K562 (cell line): Measurements from ENCODE around the gene SPON2. TPM values are rescaled to one million over a fixed set of nuclear protein-coding genes. Genes with fewer than 3 reads are reported as not detected.

Experiments used
- ATAC-seq: fragments of 200-7000 bp; cut with Tn5 transposase; 3 replicates; pipeline ENCODE4 v1.9.1; 2020; ENCODE audit warnings: moderate library complexity
- BruUV-seq: library from RNA; stranded (reverse); fragments of 400-500 nt; replicated peaks from 2 replicates; lab custom pipeline; 2021; lab: Mats Ljungman, UMichigan
- CTCF ChIA-PET: fragments of 300-600 bp; formaldehyde crosslinking; extraction: SDS; loops from one replicate; lab custom pipeline; 2021; ENCODE audit warnings: low intra/inter-chr PET ratio; lab: Yijun Ruan, JAX
- POLR2A ChIA-PET: fragments of 300-600, 350-650 bp; sonication (Branson Sonifier 250); formaldehyde crosslinking; extraction: SDS; loops from one replicate; lab custom pipeline; 2021; ENCODE audit warnings: antibody characterized with exemption, inconsistent platforms; lab: Yijun Ruan, JAX
- DNase-seq, 4 experiments: peaks; one replicate each; pipeline versions ENCODE4 v3.0.0 to v3.0.0-alpha.2; 2011 to 2018; ENCODE audit warnings: low spot score in 3 of 4, mixed read lengths in 3 of 4; ENCODE audit errors: extremely low read depth in 1 of 4
- FAIRE-seq: peaks from 2 replicates; lab custom pipeline; 2011; peaks lifted over from hg19 to GRCh38; lab: Jason Lieb, UNC
- H2AFZ ChIP-seq: 2 replicates; pipeline ENCODE4 v1.6.0; 2011; ENCODE audit warnings: low read depth, low read length, control low read depth, inconsistent platforms
- H3K27ac ChIP-seq: fragments of 200-600 bp; 3 replicates; pipeline ENCODE4 v1.8.0; 2011; ENCODE audit warnings: low read depth, mild to moderate bottlenecking, control low read depth, inconsistent platforms, low read length, moderate library complexity, mixed read lengths; ENCODE audit errors: extremely low read depth
- H3K27me3 ChIP-seq, 2 experiments: fragments of 300-600 bp in 1 of 2; 2 replicates in 1 of 2; 3 replicates in 1 of 2; pipeline versions ENCODE4 v1.6.0 to v1.8.0; 2011; ENCODE audit warnings: inconsistent platforms in 2 of 2, low read length in 2 of 2, mild to moderate bottlenecking in 1 of 2, mixed read lengths in 1 of 2, moderate library complexity in 1 of 2; ENCODE audit not compliant: control insufficient read depth in 2 of 2, insufficient read depth in 2 of 2
- H3K36me3 ChIP-seq: fragments of 300-600 bp; 3 replicates; pipeline ENCODE4 v1.8.0; 2011; ENCODE audit warnings: mild to moderate bottlenecking, low read length, inconsistent platforms; ENCODE audit not compliant: control insufficient read depth, insufficient read depth
- H3K4me1 ChIP-seq, 2 experiments: fragments of 200-600 bp in 1 of 2; replicated peaks in 1 of 2; 2 replicates in 1 of 2; 3 replicates in 1 of 2; pipeline versions ENCODE4 v1.5.1 to v1.8.0; 2011; ENCODE audit warnings: inconsistent platforms in 2 of 2, low read length in 2 of 2, mild to moderate bottlenecking in 1 of 2, mixed read lengths in 1 of 2, moderate library complexity in 1 of 2; ENCODE audit not compliant: control insufficient read depth in 2 of 2, insufficient read depth in 2 of 2
- H3K4me2 ChIP-seq: 2 replicates; pipeline ENCODE4 v1.6.1; 2011; ENCODE audit warnings: low read length, control low read depth, inconsistent platforms, mixed read lengths; ENCODE audit not compliant: insufficient read depth
- H3K4me3 ChIP-seq: fragments of 200-600 bp; sonication (generic), shearing (Covaris generic); 2 replicates; pipeline ENCODE4 v1.5.1; 2016; ENCODE audit warnings: control low read depth, inconsistent platforms
- H3K79me2 ChIP-seq: fragments of 200-600 bp; 3 replicates; pipeline ENCODE4 v1.8.0; 2011; ENCODE audit warnings: low read length, inconsistent platforms; ENCODE audit not compliant: control insufficient read depth, insufficient read depth
- H3K9ac ChIP-seq, 2 experiments: 2 replicates each; pipeline versions ENCODE4 v1.6.0 to v1.6.1; 2011; ENCODE audit warnings: low read depth in 2 of 2, low read length in 2 of 2, control low read depth in 1 of 2, inconsistent platforms in 1 of 2, mild to moderate bottlenecking in 1 of 2, mixed read lengths in 1 of 2; ENCODE audit not compliant: insufficient read depth in 1 of 2
- H3K9me1 ChIP-seq: one replicate; pipeline ENCODE4 v1.6.0; 2011; ENCODE audit warnings: inconsistent platforms, mild to moderate bottlenecking, low read length, moderate library complexity; ENCODE audit not compliant: control insufficient read depth, insufficient read depth
- H3K9me3 ChIP-seq: replicated peaks from 2 replicates; pipeline ENCODE4 v1.5.1; 2011; ENCODE audit warnings: low read depth, low read length, inconsistent platforms; ENCODE audit not compliant: control insufficient read depth, insufficient read depth
- H4K20me1 ChIP-seq: replicated peaks from 2 replicates; pipeline ENCODE4 v1.6.1; 2011; ENCODE audit warnings: low read length, inconsistent platforms, mixed read lengths; ENCODE audit not compliant: control insufficient read depth, insufficient read depth
- REST ChIP-seq, 2 experiments: fragments of 450-650 bp; formaldehyde crosslinking in 1 of 2; IDR thresholded peaks; 2 replicates each; pipeline versions ENCODE4 v1.4.0 to v1.6.1; 2014 to 2020; ENCODE audit warnings: mild to moderate bottlenecking in 2 of 2, borderline replicate concordance in 1 of 2, low read depth in 1 of 2
- ZNF75A ChIP-seq: fragments of 450-650 bp; formaldehyde crosslinking; IDR thresholded peaks from 2 replicates; pipeline ENCODE4 v1.4.0; 2020; ENCODE audit warnings: mild to moderate bottlenecking
- WGBS: fragments of 100-300 bp; shearing (Covaris generic); methylation state at CpG from one replicate; pipeline ENCODE4 v1.1.6; 2016; ENCODE audit warnings: low coverage, mixed read lengths; ENCODE audit not compliant: insufficient coverage; ENCODE audit errors: missing lambda C conversion rate; 5-methylcytosine and 5-hydroxymethylcytosine counted together
- in situ Hi-C: fragments of 300-500 bp; cut with MboI; formaldehyde crosslinking; loops from 4 replicates; pipeline ENCODE4 v1.15.0; 2018; ENCODE audit warnings: inconsistent platforms, mixed read lengths
- intact Hi-C: fragments of 100-400 bp; cut with micrococcal nuclease; formaldehyde crosslinking; loops from 2 replicates; pipeline ENCODE4 v1.14.2; 2022
- polyA plus RNA-seq, 8 experiments: library from polyadenylated mRNA; depleted of rRNA in 4 of 8; stranded (reverse) in 5 of 8; unstranded in 3 of 8; fragments of >200 nt; fragmentation: Nextera tagmentation in 2 of 8; fragmentation: Illumina TruSeq in 1 of 8; extraction: Ambion mirVana in 2 of 8; extraction: Trizol in 1 of 8; gene quantifications; 2 replicates each; pipeline versions ENCODE4 v1.2.1 to v1.2.3, GENCODE V29; 2011 to 2014; ENCODE audit warnings: inconsistent platforms in 1 of 8, missing spikeins in 1 of 8
- total RNA-seq, 7 experiments: library from RNA; depleted of rRNA in 6 of 7; stranded (reverse); fragments of >200 nt in 6 of 7; fragmentation: Illumina TruSeq in 2 of 7; extraction: Trizol in 2 of 7; gene quantifications; 2 replicates each; pipeline versions ENCODE4 v1.2.1 to v1.2.3, GENCODE V29; 2011 to 2021; ENCODE audit warnings: low replicate concordance in 1 of 7

The SPON2 gene
- total and polyA plus RNA-seq, 9 of the 15 experiments (the other 6 are each of a cell fraction or from before 2014, with no cell fraction given) = 0.21 to 2.2 (median 0.83) TPM

GRCh38 chr4:1133033-1133432, 39.4 kb downstream of the SPON2 start:
- H3K4me2 ChIP-seq = no peak overlapping the region
- peak; percentile 17; the same call in 1 of the 2 replicates for TF ChIP-seq REST (IDR thresholded peaks at IDR 0.05; ENCODE audit: borderline replicate concordance)
- no peak for TF ChIP-seq REST (CRISPR knock-in tag; IDR thresholded peaks at IDR 0.05; ENCODE audit: low read depth)
- no peak for TF ChIP-seq ZNF75A
- TF ChIP-seq, all 486 proteins: peak for 1
- 0% methylated on average over 8 of the region's 8 CpGs for WGBS
- ChIA-PET POLR2A (no interaction called here), CTCF (no interaction called here)
- Histone ChIP-seq H3K27ac (no peak overlapping the region), H3K9ac (no peak overlapping the region), H3K27me3 (peaks cover 24 to 38% of the 10 kb centered on the region in 2 experiments; a peak in 4 of 5 replicates), H3K9me3 (no peaks in the 10 kb centered on the region), H4K20me1 (no peaks in the 10 kb centered on the region; the same call in 1 of the 2 replicates), H3K4me3 (no peak overlapping the region), H2AFZ (no peak overlapping the region), H3K36me3 (no peaks in the 10 kb centered on the region), H3K4me1 (no peaks in the 10 kb centered on the region; a peak in 1 of 5 replicates), H3K9me1 (no peaks in the 10 kb centered on the region), H3K79me2 (no peaks in the 10 kb centered on the region)
- intact Hi-C loops (no loop called here), in situ Hi-C loops (loop anchor here (5.0 to 10.0 kb wide), 2 partner anchors 219 to 492 kb away; no protein-coding TSS in a partner anchor)
- BruUV-seq = no TSS peak
- DNase-seq (no peak), ATAC-seq (no peak), FAIRE-seq (no peak)
